Nephron progenitor cell (in vitro differentiated cells): ENCODE measurements around the gene GLI2.

Experiments
- DNase-seq: peaks from one replicate; pipeline ENCODE4 v3.0.0; 2021
- H3K27ac Mint-ChIP-seq: 2 replicates; pipeline ENCODE4 v1.8.0; 2021; ENCODE audit warnings: mild to moderate bottlenecking, moderate library complexity, mixed read lengths
- H3K27me3 Mint-ChIP-seq: 2 replicates; pipeline ENCODE4 v1.8.0; 2021; ENCODE audit warnings: mild to moderate bottlenecking, low read depth, mixed read lengths; ENCODE audit not compliant: poor library complexity
- H3K36me3 Mint-ChIP-seq: 2 replicates; pipeline ENCODE4 v1.8.0; 2021; ENCODE audit warnings: low read depth, mixed read lengths
- H3K4me1 Mint-ChIP-seq: 2 replicates; pipeline ENCODE4 v1.8.0; 2021; ENCODE audit warnings: mixed read lengths
- H3K4me3 Mint-ChIP-seq: 2 replicates; pipeline ENCODE4 v1.8.0; 2021; ENCODE audit warnings: mild to moderate bottlenecking, moderate library complexity, mixed read lengths
- H3K9me3 Mint-ChIP-seq: 2 replicates; pipeline ENCODE4 v1.8.0; 2021; ENCODE audit warnings: mild to moderate bottlenecking, moderate library complexity, mixed read lengths
- CTCF ChIP-seq: fragments of 200-600 bp; sonication (generic); IDR thresholded peaks from 2 replicates; pipeline ENCODE4 v1.5.0; 2021; ENCODE audit warnings: antibody characterized with exemption

Gene GLI2

GRCh38 chr2:120745420-120746111, 9.9 kb downstream of the GLI2 start:
- H3K4me1 Mint-ChIP-seq = peaks cover 70% of the 10 kb centered on the region
- peaks cover 17% of the 10 kb centered on the region for H3K27me3 Mint-ChIP-seq
- no peaks in the 10 kb centered on the region for H3K36me3 Mint-ChIP-seq
- DNase-seq = no peak
- H3K27ac Mint-ChIP-seq = no peak overlapping the region
- no peak overlapping the region for H3K4me3 Mint-ChIP-seq
- H3K9me3 Mint-ChIP-seq = no peaks in the 10 kb centered on the region
- no peak for TF ChIP-seq CTCF

GRCh38 chr2:120746144-120746543, 10.5 kb downstream of the GLI2 start:
- Mint-ChIP-seq H3K9me3 (no peaks in the 10 kb centered on the region), H3K36me3 (no peaks in the 10 kb centered on the region), H3K4me1 (peaks cover 66% of the 10 kb centered on the region), H3K27ac (no peak overlapping the region), H3K27me3 (peaks cover 17% of the 10 kb centered on the region), H3K4me3 (no peak overlapping the region)
- DNase-seq = no peak
- TF ChIP-seq CTCF = no peak

- no peak for DNase-seq
- Mint-ChIP-seq H3K4me1 (peaks cover 62% of the 10 kb centered on the region), H3K36me3 (peaks cover 6% of the 10 kb centered on the region), H3K9me3 (no peaks in the 10 kb centered on the region), H3K4me3 (no peak overlapping the region), H3K27me3 (peaks cover 17% of the 10 kb centered on the region), H3K27ac (no peak overlapping the region)
- no peak for TF ChIP-seq CTCF
Measured at GRCh38 chr2:120747281-120747680, 11.6 kb downstream of the GLI2 start.

- H3K27ac Mint-ChIP-seq = no peak overlapping the region
- no peak for DNase-seq
- TF ChIP-seq CTCF = no peak
- peaks cover 8% of the 10 kb centered on the region for H3K36me3 Mint-ChIP-seq
- H3K9me3 Mint-ChIP-seq = no peaks in the 10 kb centered on the region
- H3K4me1 Mint-ChIP-seq = peaks cover 57% of the 10 kb centered on the region
- H3K27me3 Mint-ChIP-seq = peaks cover 17% of the 10 kb centered on the region
- no peak overlapping the region for H3K4me3 Mint-ChIP-seq
Measured at GRCh38 chr2:120747706-120748105, 12.0 kb downstream of the GLI2 start.

- no peaks in the 10 kb centered on the region for H3K9me3 Mint-ChIP-seq
- DNase-seq = no peak
- H3K27me3 Mint-ChIP-seq = peaks cover 17% of the 10 kb centered on the region
- H3K4me3 Mint-ChIP-seq = no peak overlapping the region
- TF ChIP-seq CTCF = no peak
- H3K27ac Mint-ChIP-seq = no peak overlapping the region
- peaks cover 13% of the 10 kb centered on the region for H3K36me3 Mint-ChIP-seq
- peaks cover 51% of the 10 kb centered on the region for H3K4me1 Mint-ChIP-seq
Measured at GRCh38 chr2:120748310-120748709, 12.6 kb downstream of the GLI2 start.

GRCh38 chr2:120748741-120749140, 13.1 kb downstream of the GLI2 start:
- no peak for TF ChIP-seq CTCF
- Mint-ChIP-seq H3K27me3 (peaks cover 17% of the 10 kb centered on the region), H3K27ac (peak overlapping the region; percentile 6), H3K36me3 (peaks cover 14% of the 10 kb centered on the region), H3K4me1 (peaks cover 48% of the 10 kb centered on the region), H3K9me3 (no peaks in the 10 kb centered on the region), H3K4me3 (no peak overlapping the region)
- no peak for DNase-seq
